Kidney tubule cell (primary cell): ENCODE measurements around the gene MARCO.
"Not testable (repeated sequence)": the region's sequence is repeated elsewhere in the genome, so short reads cannot be mapped to it uniquely, and the experiment has no call there.

Source experiments
- DNase-seq: peaks from one replicate; pipeline ENCODE4 v3.0.0-alpha.2; 2018; ENCODE audit warnings: low spot score

MARCO gene

GRCh38 chr2:119005051-119005450, 63.1 kb downstream of the MARCO start:
- DNase-seq = peak; percentile 87

- DNase-seq = no peak
Observed at GRCh38 chr2:119005555-119005954, 63.6 kb downstream of the MARCO start.

- DNase-seq = no peak
Observed at GRCh38 chr2:119006441-119006840, 64.4 kb downstream of the MARCO start.

GRCh38 chr2:119008108-119008507, 66.1 kb downstream of the MARCO start:
- DNase-seq = peak; percentile 55

GRCh38 chr2:119009110-119009509, 67.1 kb downstream of the MARCO start:
- DNase-seq = no peak

- DNase-seq = no peak
Observed at GRCh38 chr2:119010336-119010735, 68.3 kb downstream of the MARCO start.

GRCh38 chr2:119011162-119011909, 69.3 kb downstream of the MARCO start:
- DNase-seq = peak; percentile 64

- no peak for DNase-seq
Observed at GRCh38 chr2:119011910-119012209, 69.9 kb downstream of the MARCO start.

- no peak for DNase-seq
Observed at GRCh38 chr2:119012345-119013301, 70.6 kb downstream of the MARCO start.

GRCh38 chr2:119013671-119014070, 71.7 kb downstream of the MARCO start:
- no peak for DNase-seq

- no peak for DNase-seq
Observed at GRCh38 chr2:119015845-119016244, 73.9 kb downstream of the MARCO start.

- no peak for DNase-seq
Observed at GRCh38 chr2:119019521-119019920, 77.5 kb downstream of the MARCO start.

GRCh38 chr2:119022678-119023077, 80.7 kb downstream of the MARCO start:
- DNase-seq = no peak

GRCh38 chr2:119023534-119023933, 81.5 kb downstream of the MARCO start:
- DNase-seq = no peak

- no peak for DNase-seq
Observed at GRCh38 chr2:119024152-119024551, 82.2 kb downstream of the MARCO start.

- no peak for DNase-seq
Observed at GRCh38 chr2:119024568-119024967, 82.6 kb downstream of the MARCO start.

- peak; percentile 8 for DNase-seq
Observed at GRCh38 chr2:119025013-119025412, 83.0 kb downstream of the MARCO start.

GRCh38 chr2:119025762-119026351, 83.9 kb downstream of the MARCO start:
- no peak for DNase-seq

- no peak for DNase-seq
Observed at GRCh38 chr2:119026890-119027289, 84.9 kb downstream of the MARCO start.

GRCh38 chr2:119028327-119029174, 86.6 kb downstream of the MARCO start:
- DNase-seq = peak; percentile 55

- peak; percentile 51 for DNase-seq
Observed at GRCh38 chr2:119029297-119029696, 87.3 kb downstream of the MARCO start.

GRCh38 chr2:119037922-119038321, 95.9 kb downstream of the MARCO start:
- DNase-seq = not testable (repeated sequence)
